ENCODE results near the gene PPIP5K1. TPM values are rescaled to one million over a fixed set of nuclear protein-coding genes. Genes with fewer than 3 reads are reported as not detected.
"Not testable (repeated sequence)": the region's sequence is repeated elsewhere in the genome, so short reads cannot be mapped to it uniquely, and the experiment has no call there.

The PPIP5K1 gene
- 10 to 100 TPM; 22.6 to 57.9 (median 40.4) TPM for total RNA-seq

DNA sequence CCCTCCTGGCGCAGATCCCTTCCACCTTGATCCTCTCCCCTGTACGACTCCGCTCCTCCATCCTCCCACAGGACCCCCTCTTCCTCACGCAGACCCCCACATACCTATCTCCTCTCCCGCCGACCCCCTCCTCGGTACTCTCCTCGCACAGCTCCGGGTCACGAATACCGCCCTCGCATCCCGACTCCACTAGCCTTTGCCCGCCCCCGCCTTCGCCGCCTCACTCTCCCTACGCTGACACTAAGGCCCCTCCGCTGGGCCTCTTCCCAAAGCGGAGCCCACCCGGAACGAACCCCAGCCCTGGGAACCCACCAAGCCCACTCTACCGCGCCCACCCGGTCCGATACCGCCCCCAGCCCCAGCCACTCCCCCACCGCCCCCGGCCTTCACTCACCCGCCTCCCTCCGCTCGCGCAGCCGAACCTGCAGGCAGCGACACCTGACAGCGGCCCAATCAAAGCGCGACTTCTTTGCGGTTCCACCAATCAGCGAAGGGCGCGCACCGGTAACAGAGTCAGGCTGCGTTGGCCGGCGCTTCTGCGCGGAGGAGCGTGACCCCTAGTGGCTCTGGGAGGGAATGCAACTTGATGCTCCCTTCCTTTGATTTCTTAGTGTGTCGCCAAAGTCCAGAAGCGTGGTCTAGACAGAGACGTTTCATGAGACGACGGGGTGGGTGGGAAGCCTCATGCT is at the start of gene PPIP5K1:
Gene PPIP5K1, minus strand, starts transcription at position 431 of the 689 bp plus-strand sequence. CDS start 5,704 bp downstream, outside the sequence.
- not testable (repeated sequence) for H3K4me3 ChIP-seq
- WGBS, 2 donors, result no CpG with 5 or more reads among the region's 54 CpGs

DNA sequence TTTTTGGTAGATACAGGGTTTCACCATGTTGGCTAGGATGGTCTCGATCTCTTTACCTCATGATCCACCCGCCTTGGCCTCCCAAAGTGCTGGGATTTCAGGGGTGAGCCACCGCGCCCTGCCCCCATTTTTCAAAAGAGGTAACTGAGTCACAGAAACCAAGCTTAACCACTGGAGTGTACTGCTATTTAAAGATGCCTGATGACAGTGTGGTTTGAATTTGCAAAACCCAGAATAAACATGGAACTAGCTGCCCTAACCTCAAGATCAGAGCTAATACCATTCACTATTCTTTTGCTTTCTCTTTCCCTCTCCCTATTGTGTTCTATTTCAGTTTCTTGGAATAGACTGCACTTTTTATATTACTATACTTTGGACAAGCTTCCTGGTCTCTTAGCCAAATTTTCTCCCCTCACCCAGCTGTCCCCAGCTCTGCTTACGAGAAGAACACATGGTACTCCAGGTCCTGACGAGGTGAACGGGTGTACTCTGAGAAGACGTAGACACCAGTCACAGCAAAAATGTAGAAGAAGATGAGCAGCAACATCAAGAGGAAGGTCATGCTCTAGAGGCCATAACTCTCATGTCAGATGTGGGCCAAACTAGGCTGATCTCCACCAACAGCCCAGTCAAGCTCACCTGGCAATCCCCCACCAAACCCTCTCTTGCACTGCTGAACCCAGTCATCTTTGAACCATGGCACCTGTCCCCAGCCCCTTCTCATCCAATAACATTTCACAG is 48.6 kb upstream of the PPIP5K1 start:
- not testable (repeated sequence) for DNase-seq (ENCODE audit: low spot score in 2 of 2); H3K9me3 ChIP-seq; H3K4me1 ChIP-seq; H3K36me3 ChIP-seq; H3K4me3 ChIP-seq; H3K27me3 ChIP-seq; H3K27ac ChIP-seq
- WGBS, 2 donors, result 91 to 93% methylated on average over 8 of the region's 8 CpGs

More for the DNA sequence above, at the start of gene PPIP5K1:
- H3K4me1 ChIP-seq; H3K9me3 ChIP-seq; H3K36me3 ChIP-seq; H3K27ac ChIP-seq; DNase-seq (ENCODE audit: low spot score in 2 of 2); H3K27me3 ChIP-seq: not testable (repeated sequence)

DNA sequence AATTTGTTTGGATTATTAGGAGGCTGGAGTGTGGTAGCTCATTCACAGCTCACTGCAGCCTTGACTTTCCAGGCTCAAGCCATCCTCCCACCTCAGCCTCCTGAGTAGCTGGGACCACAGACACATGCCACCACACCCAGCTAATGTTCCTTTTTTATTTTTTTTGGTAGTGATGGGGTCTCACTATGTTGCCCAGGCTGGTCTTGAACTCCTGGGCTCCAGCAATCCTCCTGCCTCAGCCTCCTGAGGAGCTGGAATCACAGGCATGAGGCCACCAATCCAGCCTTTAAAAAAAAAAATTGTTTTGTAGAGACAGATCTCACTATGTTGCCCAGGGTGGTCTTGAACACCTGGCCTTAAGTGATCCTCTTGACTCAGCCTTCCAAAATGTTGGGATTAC is 36.9 kb upstream of the PPIP5K1 start:
- DNase-seq (ENCODE audit: low spot score in 2 of 2); H3K9me3 ChIP-seq; H3K4me1 ChIP-seq; H3K27me3 ChIP-seq; H3K36me3 ChIP-seq; H3K4me3 ChIP-seq; H3K27ac ChIP-seq: not testable (repeated sequence)

DNA sequence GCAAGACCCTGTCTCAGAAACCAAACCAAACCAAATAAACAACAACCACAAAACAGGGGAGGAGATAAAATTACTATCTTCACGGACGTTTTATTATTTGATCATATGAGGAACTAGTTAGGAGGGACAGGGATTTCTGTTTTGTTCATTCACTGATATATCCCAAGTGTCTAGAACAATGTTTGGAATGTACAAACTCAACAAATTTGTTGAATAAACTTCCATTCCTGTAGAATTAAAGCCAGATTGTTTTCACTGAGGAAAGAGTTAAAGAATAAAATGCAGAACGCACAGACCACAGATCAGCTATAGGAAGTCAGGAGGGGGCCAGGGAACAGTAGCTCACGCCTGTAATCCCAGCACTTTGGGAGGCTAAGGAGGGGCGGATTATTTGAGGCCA is 35.1 kb upstream of the PPIP5K1 start:
- Histone ChIP-seq H3K4me1 (no peaks in the 10 kb centered on the region), H3K36me3 (no peaks in the 10 kb centered on the region), H3K9me3 (no peaks in the 10 kb centered on the region), H3K27ac (no peak overlapping the region), H3K4me3 (no peak overlapping the region), H3K27me3 (no peaks in the 10 kb centered on the region)
- WGBS, 2 donors, result 15 to 19% methylated on average over 5 of the region's 5 CpGs
- TF ChIP-seq EP300 (IDR thresholded peaks at IDR 0.05) (no peak), POLR2A (IDR thresholded peaks at IDR 0.05) (no peak)
- TF ChIP-seq, protein P1, sequence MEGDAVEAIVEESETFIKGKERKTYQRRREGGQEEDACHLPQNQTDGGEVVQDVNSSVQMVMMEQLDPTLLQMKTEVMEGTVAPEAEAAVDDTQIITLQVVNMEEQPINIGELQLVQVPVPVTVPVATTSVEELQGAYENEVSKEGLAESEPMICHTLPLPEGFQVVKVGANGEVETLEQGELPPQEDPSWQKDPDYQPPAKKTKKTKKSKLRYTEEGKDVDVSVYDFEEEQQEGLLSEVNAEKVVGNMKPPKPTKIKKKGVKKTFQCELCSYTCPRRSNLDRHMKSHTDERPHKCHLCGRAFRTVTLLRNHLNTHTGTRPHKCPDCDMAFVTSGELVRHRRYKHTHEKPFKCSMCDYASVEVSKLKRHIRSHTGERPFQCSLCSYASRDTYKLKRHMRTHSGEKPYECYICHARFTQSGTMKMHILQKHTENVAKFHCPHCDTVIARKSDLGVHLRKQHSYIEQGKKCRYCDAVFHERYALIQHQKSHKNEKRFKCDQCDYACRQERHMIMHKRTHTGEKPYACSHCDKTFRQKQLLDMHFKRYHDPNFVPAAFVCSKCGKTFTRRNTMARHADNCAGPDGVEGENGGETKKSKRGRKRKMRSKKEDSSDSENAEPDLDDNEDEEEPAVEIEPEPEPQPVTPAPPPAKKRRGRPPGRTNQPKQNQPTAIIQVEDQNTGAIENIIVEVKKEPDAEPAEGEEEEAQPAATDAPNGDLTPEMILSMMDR (IDR thresholded peaks at IDR 0.05), result no peak
- no peak for DNase-seq (ENCODE audit: low spot score in 2 of 2)

DNA sequence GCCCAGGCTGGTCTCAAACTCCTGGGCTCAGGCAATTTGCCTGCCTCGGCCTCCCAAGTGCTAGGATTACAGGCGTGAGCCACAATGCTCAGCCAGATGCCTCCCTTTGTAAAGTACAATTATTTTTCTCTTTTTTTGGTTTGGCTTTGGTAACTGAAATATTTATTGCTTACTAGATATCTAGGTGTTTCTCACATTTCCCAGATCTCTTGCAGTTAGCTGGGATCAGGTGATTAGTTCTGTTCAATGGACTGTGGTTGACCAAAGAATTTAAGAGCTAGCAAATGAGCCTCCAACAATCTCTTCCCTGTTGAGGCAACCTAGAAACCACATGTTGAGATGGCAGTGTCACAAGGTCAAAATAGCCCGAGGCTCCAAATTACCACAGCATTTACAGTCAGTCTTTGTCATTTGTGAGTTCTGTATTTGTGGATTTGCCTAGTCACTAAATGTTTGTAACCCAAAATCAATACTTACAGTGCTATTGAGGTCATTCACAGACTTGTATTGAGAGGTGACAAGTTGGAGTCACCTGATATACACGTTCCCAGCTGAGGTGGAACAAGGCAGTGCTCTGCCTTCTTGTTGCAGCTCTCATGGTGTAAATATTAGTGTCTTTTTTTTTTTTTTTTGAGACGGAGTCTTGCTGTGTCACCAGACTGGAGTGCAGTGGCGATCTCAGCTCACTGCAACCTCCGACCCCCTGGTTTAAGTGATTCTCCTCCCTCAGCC is 32.2 kb upstream of the PPIP5K1 start:
- DNase-seq (ENCODE audit: low spot score in 2 of 2); H3K27ac ChIP-seq; H3K9me3 ChIP-seq; H3K27me3 ChIP-seq; H3K4me3 ChIP-seq; H3K36me3 ChIP-seq; H3K4me1 ChIP-seq: not testable (repeated sequence)
- WGBS, 2 donors, result 40 to 42% methylated on average over 6 of the region's 7 CpGs

DNA sequence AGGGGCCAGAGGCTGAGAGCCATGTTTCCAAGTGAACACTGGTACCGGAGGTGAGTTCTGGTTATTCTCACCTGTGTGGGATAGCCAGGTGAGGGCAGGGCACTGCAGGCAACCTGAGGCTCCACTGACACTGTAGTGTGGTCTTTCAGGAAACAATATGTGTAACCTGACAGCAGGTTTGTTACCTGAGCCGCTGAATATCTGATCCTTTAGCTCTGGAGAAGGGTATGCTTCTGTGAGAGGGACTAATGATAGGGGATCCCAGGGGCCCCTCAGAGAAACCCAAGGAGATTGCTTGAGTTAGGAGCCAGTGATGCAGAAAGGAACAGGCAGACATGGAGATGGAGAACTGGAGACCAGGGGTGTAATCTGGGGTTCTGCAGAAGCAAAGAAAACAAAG is 28.7 kb upstream of the PPIP5K1 start, which contains the start of gene STRC:
Gene STRC, minus strand, starts transcription at position 101 of the 400 bp plus-strand sequence. Its CDS starts 78 bp downstream, at position 23.
- not testable (repeated sequence) for H3K4me1 ChIP-seq; H3K9me3 ChIP-seq; H3K36me3 ChIP-seq; DNase-seq (ENCODE audit: low spot score in 2 of 2); H3K27me3 ChIP-seq; H3K4me3 ChIP-seq; H3K27ac ChIP-seq
- no CpG with 5 or more reads among the region's 2 CpGs for WGBS, 2 donors

DNA sequence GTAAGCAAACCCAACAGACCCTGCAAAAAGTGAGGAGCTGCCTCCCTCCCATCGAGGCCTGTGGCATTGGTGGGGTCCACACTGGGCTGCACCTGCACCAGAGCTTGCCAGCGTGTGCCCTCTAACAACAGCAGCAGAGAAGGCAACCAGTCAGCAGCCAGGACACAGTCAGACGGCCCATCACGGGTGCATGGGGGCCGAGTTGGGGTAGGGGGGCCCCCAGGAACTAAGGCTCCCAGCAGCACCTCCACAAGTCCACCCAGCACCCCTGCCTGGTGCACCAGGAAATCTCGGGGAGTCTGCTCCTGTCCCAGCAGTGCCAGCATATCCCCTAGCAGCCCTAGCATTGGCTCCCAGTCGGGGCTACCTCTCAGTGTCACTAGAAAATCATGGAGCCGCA is 27.7 kb upstream of the PPIP5K1 start:
- H3K4me3 ChIP-seq; DNase-seq (ENCODE audit: low spot score in 2 of 2); H3K9me3 ChIP-seq; H3K4me1 ChIP-seq; H3K27ac ChIP-seq; H3K27me3 ChIP-seq; H3K36me3 ChIP-seq: not testable (repeated sequence)
- WGBS, 2 donors, result no CpG with 5 or more reads among the region's 8 CpGs

DNA sequence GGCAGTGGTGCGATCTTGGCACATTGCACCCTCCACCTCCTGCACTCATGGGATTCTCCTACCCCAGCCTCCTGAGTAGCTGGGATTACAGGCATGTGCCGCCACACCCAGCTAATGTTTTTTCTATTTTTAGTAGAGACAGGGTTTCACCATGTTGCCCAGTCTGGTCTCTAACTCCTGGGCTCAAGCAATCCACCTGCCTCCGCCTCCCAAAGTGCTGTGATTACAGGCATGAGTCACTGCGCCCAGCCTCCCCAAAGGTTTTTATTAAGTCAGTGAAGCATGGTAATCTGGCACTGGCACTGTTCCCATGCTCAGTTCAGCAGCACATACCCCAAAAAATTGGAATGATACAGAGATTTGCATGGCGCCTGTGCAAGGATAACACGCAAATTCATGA is 12.2 kb upstream of the PPIP5K1 start:
- not testable (repeated sequence) for H3K27ac ChIP-seq; H3K36me3 ChIP-seq; H3K9me3 ChIP-seq; DNase-seq (ENCODE audit: low spot score in 2 of 2); H3K4me3 ChIP-seq; H3K27me3 ChIP-seq; H3K4me1 ChIP-seq
- 90 to 94% methylated on average over 6 of the region's 6 CpGs for WGBS, 2 donors

DNA sequence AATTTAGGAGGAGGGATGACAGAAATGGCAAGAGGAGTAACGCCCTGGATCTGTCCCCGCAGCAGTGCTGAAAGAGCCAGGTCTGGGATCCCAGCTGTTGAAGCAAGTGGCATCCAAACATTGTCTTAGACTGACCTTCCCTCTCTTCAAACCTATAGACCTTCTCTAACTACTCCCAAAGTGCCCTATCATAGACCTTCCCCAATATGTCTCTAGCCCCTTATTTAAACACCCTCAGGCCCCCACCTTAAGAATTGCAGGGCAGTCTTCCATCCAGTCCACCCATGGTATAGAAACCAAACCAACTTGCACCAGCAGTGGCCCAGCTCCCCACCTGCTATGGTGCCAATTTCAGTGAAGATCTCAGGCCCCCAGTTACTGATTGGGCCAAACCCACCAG is 10.2 kb upstream of the PPIP5K1 start:
- H3K27ac ChIP-seq; DNase-seq (ENCODE audit: low spot score in 2 of 2); H3K27me3 ChIP-seq; H3K36me3 ChIP-seq; H3K9me3 ChIP-seq; H3K4me1 ChIP-seq; H3K4me3 ChIP-seq: not testable (repeated sequence)
- WGBS, 2 donors, result no CpG with 5 or more reads among the region's 2 CpGs

DNA sequence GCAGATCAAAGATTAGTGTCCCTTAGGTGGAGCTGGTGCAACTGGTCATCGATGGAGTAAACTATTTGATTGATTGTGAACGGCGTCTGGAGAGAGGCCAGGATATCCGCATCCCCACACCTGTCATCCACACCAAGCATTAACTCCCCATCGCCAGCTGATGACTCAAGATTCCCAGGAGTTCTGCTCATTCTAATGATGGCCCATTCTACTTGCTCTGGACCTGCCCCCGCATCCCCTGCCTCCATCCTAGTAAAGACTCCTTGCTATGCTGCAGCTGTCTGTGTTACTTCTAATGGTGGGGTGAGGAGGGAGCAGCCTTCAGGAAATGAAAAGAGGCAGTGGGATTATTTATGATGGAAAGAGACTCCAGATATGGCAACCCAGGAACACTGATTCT is 9.1 kb upstream of the PPIP5K1 start:
- not testable (repeated sequence) for DNase-seq (ENCODE audit: low spot score in 2 of 2)
- WGBS, 2 donors, result 83 to 88% methylated on average over 6 of the region's 6 CpGs

DNA sequence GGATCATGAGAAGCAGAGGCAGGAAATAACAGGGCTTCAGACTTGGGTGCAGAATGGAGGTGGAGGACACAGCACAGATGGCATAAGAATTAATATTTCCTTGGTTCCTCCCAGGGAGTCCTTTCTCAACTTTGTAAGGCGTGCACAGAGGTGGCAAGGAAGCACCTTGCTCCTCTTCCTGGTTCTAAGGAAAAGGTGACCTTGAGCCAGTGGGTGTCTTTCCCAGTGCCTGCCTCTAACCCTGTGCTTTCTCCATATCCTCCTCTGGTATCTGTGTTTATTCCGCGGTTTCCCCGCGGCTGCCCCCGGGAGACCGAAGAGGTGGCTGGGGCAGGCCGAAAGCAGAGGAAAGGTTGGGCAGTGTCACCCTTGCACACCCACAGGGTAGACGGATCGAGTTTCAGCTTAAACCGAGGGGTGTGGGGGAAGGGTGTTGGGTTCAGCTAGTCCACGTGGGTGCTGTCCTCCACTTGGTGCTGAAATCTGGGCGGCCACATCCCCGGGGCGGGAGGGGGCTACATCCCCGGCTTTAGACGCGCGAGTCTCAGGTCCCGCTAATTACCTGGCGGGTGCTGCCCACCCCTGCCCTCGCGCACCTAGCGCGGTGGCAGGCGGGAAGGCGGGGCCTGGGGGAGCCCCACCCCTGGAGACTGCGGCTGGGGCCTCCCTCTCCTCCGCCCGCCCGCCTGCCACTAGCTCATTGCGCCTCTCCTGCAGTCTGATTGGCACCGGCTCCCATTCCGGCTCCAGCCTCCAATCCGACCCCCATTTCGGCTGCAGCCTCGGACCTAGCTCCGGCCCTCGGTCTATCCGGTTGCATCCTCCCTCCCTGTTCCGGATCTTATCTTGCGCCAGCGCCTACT is 3.6 kb upstream of the PPIP5K1 start, which contains the start of gene CKMT1B:
Gene CKMT1B, plus strand, starts transcription at position 700 of the 863 bp plus-strand sequence. CDS start 192 bp downstream, outside the sequence.
- H3K4me1 ChIP-seq; H3K27ac ChIP-seq; DNase-seq (ENCODE audit: low spot score in 2 of 2); H3K4me3 ChIP-seq; H3K27me3 ChIP-seq; H3K9me3 ChIP-seq; H3K36me3 ChIP-seq: not testable (repeated sequence)
- no CpG with 5 or more reads among the region's 43 CpGs for WGBS, 2 donors

More for the DNA sequence above, 9.1 kb upstream of the PPIP5K1 start:
- H3K36me3 ChIP-seq, H3K9me3 ChIP-seq, H3K27ac ChIP-seq, H3K4me3 ChIP-seq, H3K4me1 ChIP-seq, H3K27me3 ChIP-seq: not testable (repeated sequence)

Measured in tibial nerve (tissue), 4 donors.